A549 (cell line): ENCODE data around the gene ZNF438. TPM values are rescaled to one million over a fixed set of nuclear protein-coding genes. Genes with fewer than 3 reads are reported as not detected.
A peak's percentile ranks its signal among the peaks of the same experiment; 100 is the strongest.
"Not testable (repeated sequence)": the region's sequence is repeated elsewhere in the genome, so short reads cannot be mapped to it uniquely, and the experiment has no call there.

Experiments used
- ATAC-seq, 2 experiments: fragments of 200-7000 bp in 1 of 2; fragments of >200 bp in 1 of 2; cut with Nextera tagmentation in 1 of 2; cut with Tn5 transposase in 1 of 2; 3 replicates each; pipeline versions ENCODE4 v1.8.0 to v1.9.1; 2018 to 2020; ENCODE audit warnings: mild to moderate bottlenecking in 1 of 2, moderate library complexity in 1 of 2
- CTCF ChIA-PET: fragments of 300-600 bp; sonication (Branson Sonifier 250); formaldehyde crosslinking; extraction: SDS; loops from one replicate; lab custom pipeline; 2021; ENCODE audit warnings: antibody characterized with exemption, inconsistent platforms; lab: Yijun Ruan, JAX
- POLR2A ChIA-PET: fragments of 350-600 bp; formaldehyde crosslinking; extraction: SDS; loops from one replicate; lab custom pipeline; 2021; ENCODE audit warnings: antibody characterized with exemption, inconsistent platforms; lab: Yijun Ruan, JAX
- DNase-seq, 2 experiments: peaks; one replicate each; pipeline versions ENCODE4 v3.0.0 to v3.0.0-alpha.2; 2011 to 2016; ENCODE audit warnings: low read depth in 1 of 2, low spot score in 1 of 2
- FAIRE-seq: peaks from 2 replicates; lab custom pipeline; 2011; peaks lifted over from hg19 to GRCh38; lab: Jason Lieb, UNC
- H3K27ac ChIP-seq, 2 experiments: fragments of >200 bp; sonication (Bioruptor Twin); formaldehyde crosslinking; 3 replicates each; pipeline ENCODE4 v1.5.1; 2016 to 2017
- H3K4me1 ChIP-seq: fragments of >200 bp; sonication (Bioruptor Twin); formaldehyde crosslinking; 3 replicates; pipeline ENCODE4 v1.6.1; 2016
- H3K4me2 ChIP-seq: fragments of >200 bp; sonication (Bioruptor Twin); formaldehyde crosslinking; 3 replicates; pipeline ENCODE4 v1.6.1; 2016
- H3K4me3 ChIP-seq: fragments of >200 bp; sonication (Bioruptor Twin); formaldehyde crosslinking; 3 replicates; pipeline ENCODE4 v1.5.1; 2016
- H3K9me3 ChIP-seq: fragments of >200 bp; sonication (Bioruptor Twin); formaldehyde crosslinking; 3 replicates; pipeline ENCODE4 v1.6.1; 2016
- CHD4 ChIP-seq: fragments of 200-600 bp; sonication (generic); IDR thresholded peaks from 2 replicates; pipeline ENCODE4 v1.6.1; 2016; ENCODE audit warnings: antibody characterized with exemption, mild to moderate bottlenecking, borderline replicate concordance
- EHF ChIP-seq: fragments of 250-450 bp; sonication (Bioruptor Pico); IDR thresholded peaks from 2 replicates; pipeline ENCODE4 v1.5.0; 2020; ENCODE audit warnings: mild to moderate bottlenecking
- ESRRA ChIP-seq: fragments of 150-350 bp; IDR thresholded peaks from 2 replicates; pipeline ENCODE4 v1.6.1; 2014; ENCODE audit warnings: mild to moderate bottlenecking, low read length, borderline replicate concordance
- FOSL2 ChIP-seq, 2 experiments: fragments of 450-650 bp in 1 of 2; fragments of >200 bp in 1 of 2; sonication (Bioruptor Twin) in 1 of 2; formaldehyde crosslinking; IDR thresholded peaks; 2 replicates each; pipeline versions ENCODE4 v1.5.0 to v1.6.1; 2016 to 2020; ENCODE audit warnings: mild to moderate bottlenecking in 1 of 2, moderate library complexity in 1 of 2
- HMGXB4 ChIP-seq: fragments of 250-450 bp; sonication (Bioruptor Pico); IDR thresholded peaks from 2 replicates; pipeline ENCODE4 v1.5.0; 2021; ENCODE audit warnings: mild to moderate bottlenecking, moderate library complexity, borderline replicate concordance
- HOXB5 ChIP-seq: fragments of 250-450 bp; sonication (Bioruptor Pico); IDR thresholded peaks from 2 replicates; pipeline ENCODE4 v1.5.0; 2020; ENCODE audit warnings: mild to moderate bottlenecking, moderate library complexity
- JUNB ChIP-seq: fragments of >200 bp; sonication (Bioruptor Twin); formaldehyde crosslinking; IDR thresholded peaks from 2 replicates; pipeline ENCODE4 v1.6.1; 2016
- KDM1A ChIP-seq: fragments of 200-600 bp; sonication (generic); IDR thresholded peaks from 2 replicates; pipeline ENCODE4 v1.6.1; 2016; ENCODE audit warnings: low read depth, mild to moderate bottlenecking
- MAFK ChIP-seq: fragments of 450-650 bp; IDR thresholded peaks from 2 replicates; pipeline ENCODE4 v1.6.1; 2014; ENCODE audit not compliant: partially characterized antibody
- MAX ChIP-seq: IDR thresholded peaks from 2 replicates; pipeline ENCODE4 v1.6.1; 2012
- MYC ChIP-seq: IDR thresholded peaks from 2 replicates; pipeline ENCODE4 v1.6.1; 2012; ENCODE audit warnings: mild to moderate bottlenecking, inconsistent platforms, low read length, improper control_type of control experiment, borderline replicate concordance
- NFE2L2 ChIP-seq: fragments of 150-350 bp; conservative IDR thresholded peaks from 2 replicates; pipeline ENCODE4 v1.6.1; 2014; ENCODE audit warnings: low read length
- NPAS2 ChIP-seq: fragments of 250-450 bp; sonication (Bioruptor Pico); IDR thresholded peaks from 2 replicates; pipeline ENCODE4 v1.8.0; 2022; ENCODE audit warnings: mild to moderate bottlenecking, moderate library complexity, borderline replicate concordance
- POLR2A ChIP-seq: IDR thresholded peaks from 2 replicates; pipeline ENCODE4 v1.6.1; 2012; ENCODE audit warnings: mild to moderate bottlenecking, low read length
- RARB ChIP-seq: fragments of 250-450 bp; sonication (Bioruptor Pico); IDR thresholded peaks from 2 replicates; pipeline ENCODE4 v1.8.0; 2021; ENCODE audit warnings: mild to moderate bottlenecking, moderate library complexity
- REST ChIP-seq: fragments of 200-600 bp; sonication (generic); IDR thresholded peaks from 2 replicates; pipeline ENCODE4 v1.6.1; 2016; ENCODE audit warnings: antibody characterized with exemption, mild to moderate bottlenecking, moderate library complexity
- RFX5 ChIP-seq: fragments of 450-650 bp; IDR thresholded peaks from 2 replicates; pipeline ENCODE4 v1.7.1; 2014; ENCODE audit warnings: antibody characterized with exemption, mild to moderate bottlenecking, moderate library complexity
- SMC3 ChIP-seq: fragments of >200 bp; sonication (Bioruptor Twin); formaldehyde crosslinking; IDR thresholded peaks from 3 replicates; pipeline ENCODE4 v1.6.1; 2018; ENCODE audit warnings: inconsistent platforms
- ZFP36 ChIP-seq: fragments of 450-650 bp; IDR thresholded peaks from 2 replicates; pipeline ENCODE4 v1.6.1; 2014; ENCODE audit warnings: borderline replicate concordance; ENCODE audit not compliant: partially characterized antibody
- WGBS: methylation state at CpG from one replicate; pipeline ENCODE4 v1.1.6; 2017; ENCODE audit errors: missing lambda C conversion rate; 5-methylcytosine and 5-hydroxymethylcytosine counted together
- polyA plus RNA-seq, 4 experiments: library from polyadenylated mRNA; depleted of rRNA in 3 of 4; stranded (reverse); fragments of >200 nt; fragmentation: RNase III in 1 of 4; extraction: RNeasy Plus Mini Kit Qiagen cat#74134 plus additional on column Dnase treatment in 1 of 4; gene quantifications; 2 replicates in 3 of 4; 3 replicates in 1 of 4; pipeline ENCODE4 v1.2.3, GENCODE V29; 2011 to 2017

The ZNF438 gene
- polyA plus RNA-seq, 2 of the 4 experiments (the other 2 are of a cell fraction), result 2.2 to 4.5 TPM

- FAIRE-seq (peak; percentile 39), DNase-seq (no peak), ATAC-seq (no peak)
- no peaks in the 10 kb centered on the region for H3K9me3 ChIP-seq
- ChIA-PET POLR2A (no interaction called here), CTCF (no interaction called here)
- H3K27ac ChIP-seq, result no peak overlapping the region
- H3K4me1 ChIP-seq, result no peaks in the 10 kb centered on the region
- TF ChIP-seq POLR2A (no peak), REST (no peak), MYC (no peak), ZFP36 (no peak), SMC3 (no peak), MAFK (no peak), FOSL2 (IDR thresholded peaks at IDR 0.05) (no peak), FOSL2 (CRISPR knock-in tag; IDR thresholded peaks at IDR 0.05) (no peak), JUNB (no peak)
- no peak overlapping the region for H3K4me2 ChIP-seq
- H3K4me3 ChIP-seq, result no peak overlapping the region
- 88% methylated on average over 2 of the region's 2 CpGs for WGBS
Observed at GRCh38 chr10:31042670-31043069, 11.0 kb upstream of the ZNF438 start.

- no peak overlapping the region for H3K4me2 ChIP-seq
- POLR2A ChIA-PET, result no interaction called here
- no peak for FAIRE-seq
- WGBS, result 61% methylated on average over 3 of the region's 3 CpGs
- no peaks in the 10 kb centered on the region for H3K9me3 ChIP-seq
- no peak for TF ChIP-seq RARB (CRISPR knock-in tag)
- no peak for TF ChIP-seq MAX
- no peak for TF ChIP-seq RFX5
- TF ChIP-seq CHD4, result no peak
- TF ChIP-seq KDM1A, result no peak
- no peak for TF ChIP-seq HMGXB4 (CRISPR knock-in tag)
- no peak for TF ChIP-seq HOXB5 (CRISPR knock-in tag)
- TF ChIP-seq EHF, result no peak
- no peak for TF ChIP-seq ESRRA
- no peak for TF ChIP-seq NFE2L2
- TF ChIP-seq ZFP36, result no peak
- no peak for TF ChIP-seq NPAS2 (CRISPR knock-in tag)
- TF ChIP-seq, all 56 proteins: peak for 0
- no peak overlapping the region for H3K27ac ChIP-seq
- H3K4me1 ChIP-seq, result no peaks in the 10 kb centered on the region
- CTCF ChIA-PET, result no interaction called here
- ATAC-seq, result no peak
- no peak overlapping the region for H3K4me3 ChIP-seq
- DNase-seq, result no peak
Observed at GRCh38 chr10:31041011-31041410, 9.3 kb upstream of the ZNF438 start.

- H3K4me2 ChIP-seq, H3K4me3 ChIP-seq, ATAC-seq, H3K27ac ChIP-seq, H3K4me1 ChIP-seq, FAIRE-seq, H3K9me3 ChIP-seq, DNase-seq, POLR2A ChIA-PET: not testable (repeated sequence)
- CTCF ChIA-PET, result interaction anchor here (0.8 kb wide), 1 partner anchor 19 kb away, joined by 3 read pairs; no protein-coding TSS in a partner anchor
- 43% methylated on average over 2 of the region's 2 CpGs for WGBS
Observed at GRCh38 chr10:31039006-31039405, 7.3 kb upstream of the ZNF438 start.
